ENCODE measurements around the gene SMIM1.

Gene SMIM1

DNA sequence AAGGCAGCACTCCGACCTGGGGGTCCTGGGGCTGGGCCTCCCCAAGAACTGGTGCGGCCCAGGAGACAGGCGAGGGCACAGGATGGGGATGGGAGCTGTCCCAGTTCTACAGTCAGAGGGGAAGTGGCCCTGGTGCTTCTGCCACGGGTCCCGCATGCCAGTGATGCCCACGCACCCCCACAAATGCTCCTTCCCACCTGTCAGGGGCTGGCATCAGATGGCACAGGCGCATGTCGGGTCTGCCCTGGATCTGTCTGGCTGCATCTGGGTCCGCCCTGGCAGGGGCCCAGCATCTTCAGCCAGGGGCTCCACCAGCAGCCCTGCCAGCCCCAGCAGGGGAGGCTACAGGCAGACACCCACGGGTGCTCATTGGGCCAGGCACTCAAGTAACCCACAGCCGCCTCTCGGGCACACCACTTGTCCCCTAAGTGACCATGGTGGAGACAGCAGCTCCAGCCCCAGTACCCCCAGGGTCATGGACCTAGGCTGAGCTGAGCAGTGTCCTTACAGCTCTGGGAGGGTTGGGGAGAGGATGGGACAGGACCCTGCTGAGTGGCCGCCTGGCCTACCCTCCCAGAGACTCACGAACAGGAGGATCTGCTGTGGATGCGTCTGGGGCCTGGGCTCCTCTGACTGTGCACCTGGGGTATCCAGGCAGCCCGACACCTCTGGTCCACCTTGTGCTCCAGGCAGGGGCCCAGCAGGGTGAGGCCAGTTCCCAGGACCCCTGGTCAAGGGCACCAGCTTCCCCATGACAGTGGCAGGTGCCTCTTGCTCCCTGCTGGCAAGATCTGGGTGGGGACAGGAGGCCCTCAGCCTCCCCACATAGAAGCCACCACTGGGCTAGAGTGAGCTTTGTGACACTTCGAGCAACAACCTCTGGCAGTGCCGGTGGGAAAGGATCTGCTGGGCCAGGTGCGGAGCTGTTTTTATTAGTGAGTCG, 5.4 kb downstream of the SMIM1 start:
- DNase-seq = no peak

- DNase-seq = no peak
Measured at GRCh38 chr1:3778590-3779264, 6.2 kb downstream of the SMIM1 start.

GRCh38 chr1:3779265-3779911, 6.8 kb downstream of the SMIM1 start:
- no peak for DNase-seq

GRCh38 chr1:3779912-3780416, 7.4 kb downstream of the SMIM1 start:
- DNase-seq = no peak

GRCh38 chr1:3780901-3781300, 8.4 kb downstream of the SMIM1 start:
- no peak for DNase-seq

DNA sequence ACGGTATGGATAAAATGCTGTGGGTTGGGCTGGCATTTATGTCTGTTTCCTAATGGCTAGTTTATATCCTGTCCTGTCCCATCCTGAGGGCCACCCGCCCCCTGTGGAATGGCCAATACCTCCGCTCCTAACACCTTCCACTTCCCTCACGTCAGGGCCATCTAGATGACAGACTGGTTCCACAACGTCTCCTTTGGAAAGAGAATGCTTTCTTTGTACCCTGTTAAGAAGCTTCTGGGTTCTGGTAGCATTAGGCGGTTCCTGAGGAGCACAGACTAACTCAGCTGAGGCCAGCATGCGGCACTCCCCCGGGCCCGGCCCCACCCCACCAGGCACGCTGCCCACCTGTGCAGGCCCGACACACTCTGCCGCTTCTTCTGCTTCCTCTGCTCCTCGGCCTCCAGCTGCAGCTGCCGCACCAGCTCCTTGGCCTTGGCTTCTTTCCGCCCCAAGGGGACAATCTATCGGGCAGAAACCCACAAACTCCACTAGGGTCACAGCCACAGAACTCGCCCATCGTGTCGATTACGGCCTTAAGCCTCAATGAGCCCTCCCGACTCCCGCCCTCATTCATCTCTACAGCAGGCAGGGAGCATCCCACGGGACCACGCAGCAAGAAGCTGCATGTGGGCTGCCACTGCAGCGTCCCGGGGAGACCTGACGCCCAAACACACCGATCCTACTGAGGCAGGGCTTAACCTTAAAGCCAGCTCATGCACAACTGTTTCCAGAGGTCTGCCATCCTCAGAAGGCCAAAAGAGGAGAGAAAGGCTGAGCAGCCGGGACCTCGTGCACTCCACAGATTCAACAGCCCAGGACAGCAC, 11.3 kb downstream of the SMIM1 start:
- no peak for DNase-seq

- no peak for DNase-seq
Measured at GRCh38 chr1:3785045-3785444, 12.5 kb downstream of the SMIM1 start.

- no peak for DNase-seq
Measured at GRCh38 chr1:3785456-3786157, 13.1 kb downstream of the SMIM1 start.

DNA sequence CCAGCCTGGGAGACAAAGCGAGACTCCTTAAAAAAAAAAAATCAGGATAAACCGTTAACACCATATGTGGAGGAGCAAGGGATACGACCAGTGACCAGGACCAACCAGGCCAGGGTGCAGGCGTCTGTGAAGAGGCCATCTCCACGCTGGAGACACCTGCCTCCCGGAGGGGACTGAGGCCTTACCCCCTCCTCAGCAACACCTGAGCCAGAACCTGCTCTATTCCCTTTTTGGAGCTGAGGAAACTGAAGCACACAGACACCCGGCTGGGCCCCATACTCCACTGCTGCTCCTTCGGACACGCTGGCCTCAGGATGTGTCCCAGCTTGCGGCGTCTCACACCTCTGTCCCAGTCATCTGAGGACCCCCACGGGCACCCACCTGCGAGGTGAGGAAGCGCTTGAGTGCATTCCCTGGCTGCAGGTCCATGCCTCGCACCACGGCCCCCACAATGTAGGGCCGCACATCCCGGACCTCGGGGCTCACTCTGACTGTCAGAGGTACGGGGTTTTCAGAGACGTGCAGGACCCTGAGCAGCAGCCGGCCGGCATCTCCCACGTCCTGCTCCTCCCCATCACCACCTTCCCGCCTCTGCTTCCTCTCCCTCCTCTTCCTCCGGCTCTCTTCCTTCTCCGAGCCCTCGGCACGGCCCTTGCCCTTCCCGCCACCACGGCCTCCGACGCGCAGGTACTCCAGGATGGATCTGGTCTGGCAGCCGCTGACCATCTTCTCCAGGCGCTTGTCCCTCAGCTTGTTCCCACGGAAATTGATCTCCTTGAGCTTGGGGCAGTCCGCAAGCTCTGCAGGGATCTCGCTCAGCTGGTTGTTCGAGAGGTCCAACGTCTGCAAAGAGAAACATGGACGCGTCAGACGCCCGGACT, 14.2 kb downstream of the SMIM1 start:
- DNase-seq = no peak

DNA sequence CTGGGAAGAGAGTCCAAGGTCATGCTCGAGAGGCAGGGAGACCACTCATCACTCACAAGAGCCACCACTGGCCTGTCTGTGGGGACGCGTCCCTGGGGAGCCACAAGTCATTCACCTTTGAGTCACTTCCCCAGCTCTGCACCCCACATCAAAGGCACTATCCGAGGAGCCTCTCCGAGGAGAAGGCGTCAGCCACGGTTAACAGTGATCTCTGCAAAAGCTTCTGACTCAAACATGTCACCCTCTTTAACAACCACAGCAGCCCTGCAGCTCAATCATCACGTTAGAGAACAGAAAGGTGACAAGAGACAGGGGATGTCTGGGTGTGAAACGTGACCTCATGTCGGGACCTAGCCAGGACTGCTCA, 14.8 kb downstream of the SMIM1 start:
- no peak for DNase-seq

GRCh38 chr1:3787745-3788605, 15.4 kb downstream of the SMIM1 start:
- no peak for DNase-seq

- DNase-seq = no peak
Measured at GRCh38 chr1:3788756-3789420, 16.3 kb downstream of the SMIM1 start.

GRCh38 chr1:3789421-3790300, 17.1 kb downstream of the SMIM1 start:
- DNase-seq = no peak

DNA sequence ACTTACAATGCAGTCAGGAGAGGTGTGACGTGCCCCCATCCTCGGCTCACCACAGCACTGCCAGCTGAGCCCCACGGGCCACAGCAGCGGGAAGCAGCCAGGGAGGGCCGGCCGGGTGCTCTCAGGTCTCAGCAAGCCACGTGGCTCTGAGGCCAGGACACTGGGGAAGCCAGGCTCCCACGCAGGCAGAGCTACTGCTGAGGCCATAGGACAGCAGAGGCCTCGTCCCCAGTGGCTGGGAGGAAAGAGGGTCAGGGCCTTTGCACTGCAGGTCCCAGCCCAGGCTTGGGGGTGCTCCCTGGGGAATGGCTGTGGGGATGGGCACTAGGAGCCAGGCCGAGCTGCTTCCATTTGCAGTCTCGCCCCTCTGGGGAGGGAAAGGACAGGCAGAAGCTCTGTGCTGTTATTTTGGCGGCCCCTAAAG, 18.0 kb downstream of the SMIM1 start:
- no peak for DNase-seq

GRCh38 chr1:3790952-3791351, 18.4 kb downstream of the SMIM1 start:
- DNase-seq = no peak

DNA sequence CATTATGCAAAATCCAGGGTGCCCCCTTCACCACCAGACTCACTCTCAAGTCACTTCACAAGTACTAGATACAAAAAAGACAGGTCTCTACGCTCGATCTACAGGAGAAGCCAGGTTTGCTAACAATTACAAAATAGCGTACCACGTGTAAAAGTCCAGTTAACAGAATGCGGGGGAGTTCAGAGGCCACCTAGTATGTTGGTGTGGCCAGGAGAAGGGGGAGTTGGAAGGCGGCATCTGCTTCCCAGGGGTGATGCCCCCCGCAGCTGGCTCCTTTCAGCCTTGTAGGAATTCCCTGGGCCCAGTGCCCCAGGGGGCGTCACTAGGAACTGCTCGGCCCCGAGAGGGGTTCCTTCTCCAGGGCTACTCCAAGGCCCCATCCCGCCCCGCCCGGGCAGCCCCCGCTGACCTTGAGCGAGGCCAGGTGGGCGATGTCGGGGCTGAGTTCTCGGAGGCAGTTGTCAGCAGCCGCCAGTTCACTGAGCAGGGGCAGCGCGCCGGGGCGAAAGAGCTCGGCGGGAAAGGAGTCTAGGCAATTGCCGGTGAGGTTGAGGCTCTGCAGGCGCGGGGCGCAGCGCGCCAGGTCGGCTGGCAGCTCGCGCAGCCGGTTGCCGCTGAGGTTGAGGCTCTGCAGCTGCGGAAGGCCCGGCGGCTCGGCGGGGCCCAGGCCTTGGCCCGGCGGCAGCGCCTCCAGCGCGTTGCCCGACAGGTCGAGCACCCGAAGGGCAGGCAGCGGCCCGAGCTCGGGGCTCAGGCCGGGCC, 23.1 kb downstream of the SMIM1 start:
- DNase-seq = no peak
